Amniotic stem cell (primary cell): ENCODE data around the gene CACNA2D3.

Experiments used
- DNase-seq: peaks from one replicate; lab custom pipeline; 2025; lab: John Stamatoyannopoulos, UW

Gene CACNA2D3

DNA sequence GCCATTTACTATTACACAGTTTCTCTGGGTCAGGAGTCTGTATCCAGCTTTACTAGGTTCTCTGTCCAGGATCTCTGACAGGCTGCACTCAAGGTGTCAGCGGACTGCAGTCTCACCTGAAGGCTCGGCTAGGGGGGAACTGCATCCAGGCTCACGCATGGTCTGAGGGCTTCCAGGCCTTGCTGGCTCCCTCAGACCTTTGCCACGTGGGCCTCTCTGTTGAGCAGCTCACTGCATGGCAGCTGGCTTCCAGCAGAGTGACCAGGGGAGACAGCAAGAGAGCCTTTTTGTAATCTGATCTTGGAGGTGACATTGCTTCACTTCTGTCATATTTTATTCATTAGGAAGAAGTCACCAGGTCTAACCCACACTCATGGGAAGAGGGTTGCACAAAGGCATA lies 152.3 kb downstream of the CACNA2D3 start:
- no peak for DNase-seq

DNA sequence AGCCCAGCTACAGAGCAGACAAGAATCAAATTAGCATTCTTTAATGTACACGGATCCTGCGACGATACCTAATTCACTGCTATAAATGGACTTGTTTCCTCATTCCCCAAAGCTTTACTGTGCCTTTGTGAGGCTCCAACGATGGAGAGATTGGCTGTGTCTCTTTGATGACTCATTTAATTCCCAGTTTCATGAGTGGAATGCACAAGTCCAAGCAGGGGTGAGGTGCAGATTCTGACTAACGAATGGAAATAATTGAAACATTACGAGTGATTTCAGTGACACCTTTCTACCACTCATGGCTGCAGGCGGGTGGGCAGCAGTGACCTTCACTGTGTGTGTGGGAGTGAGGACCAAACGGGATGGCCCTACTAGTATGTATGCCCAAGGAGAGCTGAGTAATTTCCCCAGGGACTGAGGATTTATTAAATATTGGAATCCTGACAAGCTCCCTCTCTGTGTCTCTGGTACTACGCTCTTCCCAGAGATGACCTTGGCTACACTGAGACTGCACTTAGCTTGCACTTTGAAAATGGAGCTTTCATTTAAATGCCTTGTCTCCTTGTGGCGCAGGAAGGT lies 156.7 kb downstream of the CACNA2D3 start:
- no peak for DNase-seq

DNA sequence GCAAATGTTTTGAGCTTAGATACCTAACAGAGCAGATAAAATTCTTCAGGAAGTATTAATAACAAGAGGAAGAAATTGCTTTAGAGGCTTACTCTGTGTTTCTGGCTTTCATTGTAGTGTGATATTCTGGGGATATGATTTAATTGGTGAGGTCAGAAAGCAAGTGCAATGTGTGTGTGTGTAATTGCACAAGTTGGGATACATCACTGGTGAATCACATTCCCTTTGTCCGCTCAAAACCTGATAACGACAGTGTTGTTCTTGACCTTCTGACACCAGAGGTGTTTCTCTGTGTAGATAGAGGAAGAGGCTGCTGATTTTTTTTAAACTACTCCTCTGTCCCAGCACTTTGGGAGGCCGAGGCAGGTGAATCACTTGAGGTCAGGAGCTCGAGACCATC lies 161.1 kb downstream of the CACNA2D3 start:
- DNase-seq = no peak

DNA sequence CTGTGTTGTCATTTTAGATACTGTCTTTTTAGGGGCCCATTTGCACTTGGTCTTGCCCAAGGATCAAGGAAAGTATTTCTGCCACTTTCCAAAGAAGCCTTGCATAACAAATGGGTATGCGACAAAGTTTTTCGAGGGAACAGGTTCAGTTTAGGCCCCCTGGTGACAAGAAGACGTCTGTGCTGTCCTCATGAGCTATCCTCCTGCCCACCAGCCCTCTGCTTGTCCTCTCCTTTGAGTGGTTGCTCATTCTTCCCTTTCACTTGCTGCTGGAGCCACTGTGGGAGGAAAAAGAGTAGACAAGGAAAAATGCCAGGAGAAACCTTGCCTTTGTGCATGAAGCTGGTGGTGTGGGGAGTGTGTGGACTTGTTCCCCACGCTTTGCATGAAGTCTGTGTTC lies 171.9 kb downstream of the CACNA2D3 start:
- no peak for DNase-seq

DNA sequence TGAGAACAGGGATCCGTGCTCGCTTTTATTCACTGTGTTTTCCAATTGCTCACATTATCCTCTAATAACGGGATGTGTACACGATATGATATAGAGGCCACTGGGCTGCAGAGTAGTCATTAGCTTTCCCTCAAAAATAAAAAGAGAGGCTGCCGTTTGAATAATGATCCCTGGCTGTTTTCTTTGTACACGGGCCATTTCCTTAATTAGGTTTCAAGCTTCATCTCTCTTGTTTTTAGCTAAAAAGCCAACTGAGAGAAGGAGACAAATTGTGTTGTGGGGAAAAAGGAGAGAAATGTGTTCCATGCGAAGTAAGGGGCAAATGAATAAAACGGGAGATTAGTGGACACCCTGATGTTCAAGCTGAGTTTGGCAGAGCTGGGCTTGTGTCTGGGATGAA lies 174.2 kb downstream of the CACNA2D3 start:
- DNase-seq = no peak

DNA sequence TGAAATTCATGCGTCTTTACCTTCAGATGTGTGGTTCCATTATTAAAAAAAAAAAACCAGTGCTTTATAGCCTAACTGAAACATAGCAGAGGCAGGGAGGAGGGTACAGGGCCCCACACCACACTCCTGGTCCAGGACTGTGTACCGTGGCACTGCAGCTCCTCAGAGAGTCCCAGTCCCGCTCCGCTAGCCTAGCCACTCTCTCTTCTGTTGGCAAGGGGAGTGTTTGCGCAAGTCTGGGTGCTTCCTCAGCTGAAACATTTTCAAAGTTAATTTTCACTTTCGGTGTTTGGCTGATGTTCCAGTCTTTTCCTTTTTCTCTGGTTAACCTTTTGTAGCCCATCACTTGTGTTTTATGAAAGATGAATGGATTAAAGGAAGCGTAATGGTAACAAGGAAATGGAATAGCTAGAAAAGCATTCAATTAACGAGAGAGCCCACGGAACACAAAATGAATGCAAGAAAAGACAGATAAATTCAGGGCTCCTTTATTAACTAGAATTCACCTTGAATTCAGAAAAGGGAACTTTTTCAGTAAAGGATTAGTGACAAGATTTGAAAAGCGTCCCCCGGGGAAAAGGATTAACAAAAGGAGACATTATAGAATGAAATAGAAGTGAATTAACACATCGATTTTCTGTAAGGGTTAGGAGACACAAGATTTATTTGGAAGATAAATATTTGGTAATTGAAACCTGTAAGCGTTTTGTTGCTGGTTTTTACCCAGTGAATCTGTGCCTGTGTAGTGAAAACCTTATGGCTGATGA lies 177.0 kb downstream of the CACNA2D3 start:
- no peak for DNase-seq

DNA sequence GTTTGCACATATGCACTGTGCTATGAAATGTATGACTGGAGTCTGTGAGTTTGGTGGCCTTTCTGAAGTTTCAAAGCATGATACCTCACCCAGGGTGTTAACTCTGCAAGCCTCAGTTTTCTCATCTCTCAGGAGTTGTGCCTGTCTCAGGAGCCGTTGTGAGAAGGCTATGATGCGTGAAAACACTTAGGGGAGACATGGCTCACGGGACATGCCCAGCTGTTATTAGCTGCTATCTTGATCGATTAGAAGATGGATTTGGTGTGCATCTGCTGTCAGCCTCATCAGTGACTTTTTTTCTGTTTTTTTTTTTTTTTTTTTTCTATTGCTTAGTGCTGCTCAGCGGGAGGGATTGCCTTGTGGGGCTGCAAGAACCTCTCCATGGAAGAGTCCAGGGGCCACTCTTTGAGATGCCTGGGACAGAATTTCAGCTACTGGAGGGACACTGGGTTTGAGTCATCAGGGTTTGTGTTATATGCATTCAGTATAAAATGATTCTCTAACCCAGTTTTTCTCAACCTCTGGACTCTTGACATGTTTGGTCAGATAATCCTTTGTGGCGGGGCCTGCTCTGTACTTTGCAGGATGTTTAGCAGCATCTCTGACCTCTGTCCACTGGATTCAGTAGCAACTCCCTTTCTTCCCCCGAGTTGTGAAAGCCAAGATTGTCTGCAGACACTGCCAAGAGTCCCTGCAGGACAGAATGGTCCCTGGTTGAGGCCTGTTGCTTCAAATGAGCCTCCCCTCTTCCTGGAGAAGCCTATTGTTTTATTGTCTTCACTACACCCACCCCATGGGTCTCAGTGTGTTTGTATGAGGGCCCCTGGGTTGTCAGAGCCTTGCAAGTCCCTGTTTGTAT lies 181.4 kb downstream of the CACNA2D3 start:
- no peak for DNase-seq

DNA sequence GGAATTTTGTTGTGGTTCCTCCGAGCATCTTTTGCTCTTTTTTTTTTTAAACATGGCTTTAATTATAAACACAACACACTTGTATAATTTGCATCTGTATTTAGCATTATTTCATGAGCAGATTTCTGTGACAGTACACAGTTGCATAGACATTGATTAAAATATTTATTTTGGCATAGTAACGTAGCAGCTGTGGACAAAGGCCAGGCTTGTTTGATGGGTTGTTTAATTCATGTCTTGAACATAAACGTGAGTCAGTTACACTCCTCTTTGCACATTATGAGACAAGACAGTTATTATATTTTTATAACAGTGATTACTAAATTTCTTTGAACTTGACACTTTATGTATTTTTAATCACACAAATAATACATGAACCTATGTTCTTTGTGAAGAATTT lies 182.5 kb downstream of the CACNA2D3 start:
- no peak for DNase-seq

DNA sequence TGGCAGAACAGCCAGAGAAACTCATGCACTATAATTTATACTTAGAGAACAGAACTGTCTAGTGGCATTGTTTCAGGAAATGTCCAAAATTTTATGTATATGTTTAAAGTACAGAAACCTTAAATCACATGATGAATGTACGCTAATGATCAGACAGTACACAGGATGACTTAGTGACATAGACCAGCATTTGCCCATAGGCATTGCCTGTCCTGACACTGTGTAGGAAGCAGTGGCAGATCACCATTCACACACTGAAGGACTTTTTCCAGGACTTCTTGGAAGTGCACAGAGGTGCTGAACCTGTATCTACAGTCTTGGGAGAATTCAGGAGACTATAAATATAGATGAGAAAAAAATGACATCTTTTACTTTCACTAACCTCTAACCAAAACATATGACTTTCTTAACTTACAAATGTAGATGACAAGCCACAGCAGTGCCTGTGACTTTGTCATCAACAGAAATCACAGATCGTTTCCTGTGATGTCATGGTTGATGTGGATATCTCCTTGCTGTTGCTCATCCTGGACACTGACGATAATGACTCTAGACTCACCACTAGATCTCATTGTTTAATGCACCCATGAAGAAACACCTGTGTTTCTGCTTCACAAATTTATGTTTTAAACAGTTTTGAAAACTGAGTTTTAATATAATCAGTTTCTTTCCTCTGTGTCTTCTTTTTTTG lies 183.2 kb downstream of the CACNA2D3 start:
- no peak for DNase-seq

DNA sequence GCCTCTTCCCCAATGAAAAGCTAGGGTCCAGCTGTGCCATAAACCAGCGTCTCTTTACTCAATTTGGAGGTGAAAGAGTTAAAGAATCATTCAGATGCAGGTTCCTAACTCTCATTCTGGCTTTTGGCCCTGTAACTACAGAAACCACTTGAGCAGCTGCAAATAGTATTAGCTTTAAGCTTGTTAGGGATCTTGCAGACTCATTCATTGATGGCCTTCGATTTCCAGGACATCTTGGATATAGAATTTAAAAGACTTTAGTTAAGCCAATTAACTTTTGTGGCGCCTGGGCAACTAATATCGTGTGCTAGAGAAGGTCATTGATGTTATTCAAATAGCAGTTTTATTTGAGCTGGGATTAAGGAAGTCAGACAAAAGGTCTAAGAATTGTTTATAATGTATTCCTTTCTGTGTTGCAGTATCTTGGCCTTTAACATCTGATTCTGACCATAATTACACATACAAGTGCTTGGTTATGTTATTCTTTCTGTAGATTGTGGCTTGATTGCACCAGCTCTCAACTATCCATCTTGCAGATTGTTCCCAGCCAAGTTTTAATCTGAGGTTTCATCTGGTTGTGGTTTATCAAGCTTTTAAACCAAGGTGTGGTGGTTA lies 185.3 kb downstream of the CACNA2D3 start:
- no peak for DNase-seq

DNA sequence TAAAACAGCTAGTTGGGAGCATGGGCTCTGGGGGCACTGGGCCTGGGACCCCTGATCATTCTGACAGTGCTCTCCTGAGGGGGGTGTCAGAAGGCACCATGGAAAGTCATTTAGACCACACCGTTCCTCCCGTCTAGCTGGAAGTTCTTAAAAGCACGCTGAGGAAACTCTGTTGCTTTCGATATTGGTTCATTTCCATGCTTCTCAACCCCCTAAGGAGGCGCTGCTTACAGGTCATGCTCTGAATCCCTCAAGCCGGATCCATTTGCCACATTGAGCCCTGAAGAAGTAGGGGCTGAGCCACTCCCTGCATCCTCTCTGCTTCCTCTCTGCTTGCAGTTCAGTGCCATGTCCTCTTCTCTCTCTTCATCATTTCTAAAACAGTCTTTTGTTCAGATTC lies 187.2 kb downstream of the CACNA2D3 start:
- DNase-seq = no peak

DNA sequence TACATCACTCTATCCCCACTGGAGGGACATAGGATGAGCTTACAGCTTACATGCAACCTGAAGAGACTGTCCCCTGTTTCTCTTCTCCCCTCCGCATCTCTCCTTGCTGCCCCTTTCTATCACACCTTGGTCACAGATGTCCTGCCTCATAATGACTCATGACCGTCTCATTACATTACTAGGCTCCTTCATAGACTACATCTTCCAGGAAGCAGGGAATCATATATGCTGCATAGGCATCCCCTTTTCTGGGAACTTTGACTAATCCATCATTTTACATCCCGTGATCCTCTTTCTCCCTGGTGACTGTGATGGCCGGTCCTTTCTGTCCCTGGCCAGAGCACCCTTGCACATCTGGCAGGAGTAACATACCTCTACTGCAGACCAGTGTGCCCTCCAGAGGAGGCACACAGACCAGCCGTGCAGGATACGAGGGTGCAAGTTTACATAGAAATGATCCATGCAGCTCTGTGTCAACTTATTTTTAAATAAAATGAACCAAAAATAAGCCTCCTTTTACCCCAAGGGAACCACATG lies 188.9 kb downstream of the CACNA2D3 start:
- DNase-seq = no peak

DNA sequence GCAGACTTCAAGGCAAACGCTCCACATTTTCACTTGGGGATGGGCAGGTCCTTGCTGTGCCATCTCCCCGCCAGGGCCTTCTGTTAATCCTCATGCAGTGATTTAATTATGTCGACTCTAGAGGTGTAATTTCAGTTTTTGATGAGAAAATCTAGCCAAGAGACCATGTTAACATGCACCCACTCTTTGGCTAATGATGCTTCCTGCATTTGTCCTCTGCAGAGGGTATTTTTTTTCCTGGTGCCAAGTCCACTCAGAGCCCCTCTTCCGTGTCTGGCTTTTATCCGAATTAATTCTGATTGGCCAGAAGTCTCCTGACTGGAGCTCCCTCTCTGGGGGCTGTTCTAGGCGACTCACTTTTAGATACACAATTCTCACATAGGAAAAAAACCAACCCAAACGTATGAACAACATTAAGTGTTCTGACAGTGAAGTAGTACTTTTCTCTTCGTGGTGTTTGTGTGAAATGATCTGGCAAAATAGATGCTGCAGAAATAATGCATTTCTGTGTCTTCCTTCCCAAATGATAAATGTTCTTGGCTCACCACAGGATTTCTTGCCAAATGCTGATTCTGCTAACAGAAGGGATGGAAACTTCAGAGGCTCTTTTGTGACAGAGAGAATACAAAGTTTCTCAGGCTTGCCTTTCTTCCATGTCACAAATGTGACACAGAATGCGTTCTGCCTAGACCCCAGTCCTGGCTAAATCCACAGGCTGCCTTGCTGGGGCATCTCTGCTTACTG lies 190.0 kb downstream of the CACNA2D3 start:
- DNase-seq = no peak

DNA sequence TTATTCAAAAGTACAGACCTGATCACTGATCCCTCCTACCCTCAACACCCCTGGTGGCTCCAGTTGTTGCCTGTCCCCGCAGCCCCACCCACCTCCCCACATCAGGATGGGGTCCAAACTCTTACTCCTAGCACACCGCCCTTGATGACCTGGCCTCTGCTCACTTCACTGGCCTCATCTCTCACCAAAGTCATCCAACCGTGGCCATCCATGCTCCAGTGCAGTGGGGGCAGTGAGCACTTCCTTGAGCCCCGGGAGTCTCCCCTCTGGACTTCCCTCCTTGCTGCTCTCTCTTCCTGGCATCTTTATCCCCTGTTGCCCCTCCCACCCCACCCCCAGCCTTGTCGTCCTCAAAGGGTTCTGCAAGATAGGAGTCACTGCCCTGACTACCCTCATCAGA lies 191.1 kb downstream of the CACNA2D3 start:
- DNase-seq = no peak

DNA sequence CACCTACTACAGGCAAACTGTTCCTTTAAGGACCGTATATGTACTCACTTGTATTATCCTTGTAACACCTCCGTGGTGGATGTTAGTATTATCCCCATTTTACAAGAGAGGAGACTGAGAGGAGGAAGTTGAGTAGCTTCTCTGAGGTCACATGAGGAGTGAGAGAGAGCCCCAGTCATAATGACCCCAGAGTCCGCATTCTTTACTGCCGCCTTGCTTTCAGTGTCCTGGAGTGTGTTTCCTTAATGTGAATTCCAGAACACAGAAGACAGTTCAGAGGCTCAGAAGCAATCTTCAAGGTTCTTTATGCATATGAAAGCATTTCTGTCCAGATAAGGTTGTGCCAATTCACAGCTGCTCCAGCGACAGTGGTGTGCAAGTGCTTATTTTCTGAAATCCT lies 199.2 kb downstream of the CACNA2D3 start:
- DNase-seq = no peak

DNA sequence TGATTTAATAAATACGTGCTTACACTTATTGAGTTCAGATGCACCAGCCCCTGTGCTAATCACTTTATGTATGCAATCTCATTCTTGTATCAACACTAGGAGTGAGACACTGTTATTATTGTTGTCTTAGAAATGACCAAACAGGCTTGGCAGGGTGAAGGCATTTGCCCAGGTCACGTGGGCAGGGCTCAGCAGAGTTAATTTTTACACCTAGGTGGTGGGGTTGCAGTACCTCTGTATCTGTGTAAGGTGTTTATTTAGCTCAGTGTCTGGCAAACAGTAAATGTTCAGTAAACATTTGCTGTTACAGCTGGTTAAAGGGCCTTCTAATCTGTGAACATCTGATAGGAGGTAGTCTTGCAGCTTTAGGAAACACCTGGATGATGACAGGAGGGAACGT lies 200.0 kb downstream of the CACNA2D3 start:
- DNase-seq = no peak

DNA sequence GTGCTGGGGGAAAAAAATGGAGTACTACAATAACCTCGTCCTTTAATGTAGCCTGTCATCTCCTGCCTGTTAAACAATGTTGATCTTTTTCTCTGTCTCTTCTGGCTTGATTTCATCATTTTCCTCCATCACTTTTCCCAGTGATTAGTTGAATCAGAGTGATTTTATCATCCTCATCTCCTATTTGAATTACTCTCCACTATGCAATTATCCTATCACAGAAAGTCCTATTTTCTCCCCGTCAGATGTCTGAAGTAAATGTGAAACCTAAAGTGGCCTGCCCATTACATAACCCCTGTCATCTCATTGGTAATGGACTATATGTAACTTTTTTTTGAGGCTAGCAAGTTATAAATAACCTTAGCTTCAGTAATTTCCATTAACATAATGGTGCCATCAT lies 201.8 kb downstream of the CACNA2D3 start:
- no peak for DNase-seq

DNA sequence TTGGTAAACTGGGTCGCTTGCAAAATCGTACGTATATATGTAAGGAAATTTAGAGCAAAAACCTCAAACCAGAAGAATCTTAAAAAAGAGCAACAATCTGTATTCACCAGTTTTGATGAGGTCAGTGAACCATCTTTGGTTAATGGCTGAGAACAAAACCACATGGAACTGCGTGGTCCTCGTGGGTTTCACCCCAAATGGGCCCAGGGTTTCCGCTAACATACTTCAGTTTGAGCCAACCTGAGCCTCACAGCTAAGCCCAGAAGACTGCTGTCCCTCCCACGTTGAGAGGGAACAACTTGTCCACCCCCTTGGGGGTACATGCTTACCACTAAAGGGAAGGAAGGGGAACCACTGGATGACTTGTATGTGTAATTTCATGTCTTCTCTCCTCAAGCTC lies 204.6 kb downstream of the CACNA2D3 start:
- DNase-seq = no peak

DNA sequence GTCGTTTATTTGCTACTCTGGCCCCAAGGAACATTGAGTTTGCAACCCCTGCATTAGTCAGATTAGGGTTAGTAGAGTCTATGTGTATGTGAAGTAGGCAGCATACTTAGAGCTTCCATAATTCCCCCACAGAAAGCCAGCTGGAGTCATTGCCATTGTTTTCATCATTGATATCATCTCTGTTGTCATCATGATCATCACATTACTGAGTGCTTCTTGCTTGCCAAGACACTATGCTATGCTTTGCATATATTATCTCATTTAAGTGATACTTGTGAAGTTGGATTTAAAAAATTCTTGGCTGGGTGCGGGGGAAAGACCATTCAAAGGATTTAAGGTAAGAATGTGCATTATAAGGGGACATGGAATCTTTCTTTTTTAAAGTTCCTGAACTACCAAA lies 209.0 kb downstream of the CACNA2D3 start:
- no peak for DNase-seq

DNA sequence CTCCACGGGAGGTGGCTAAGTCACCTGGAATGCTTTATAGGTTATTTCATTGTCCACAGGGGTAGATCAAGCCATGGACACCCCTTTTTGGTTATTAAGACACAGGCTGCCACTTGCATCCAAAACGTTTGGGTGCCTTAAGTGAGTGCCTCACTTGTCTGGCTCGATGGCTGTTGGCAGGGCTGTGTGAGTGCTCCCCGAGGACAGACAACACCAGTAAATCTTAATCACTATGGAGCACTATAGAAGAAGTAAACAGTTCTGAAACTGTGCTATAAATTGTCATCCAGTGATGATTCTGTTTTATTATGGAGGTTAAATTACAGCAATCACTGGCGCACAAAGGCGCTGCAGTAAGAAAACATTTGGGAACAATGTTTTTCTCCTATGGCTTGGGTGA lies 215.5 kb downstream of the CACNA2D3 start:
- no peak for DNase-seq

DNA sequence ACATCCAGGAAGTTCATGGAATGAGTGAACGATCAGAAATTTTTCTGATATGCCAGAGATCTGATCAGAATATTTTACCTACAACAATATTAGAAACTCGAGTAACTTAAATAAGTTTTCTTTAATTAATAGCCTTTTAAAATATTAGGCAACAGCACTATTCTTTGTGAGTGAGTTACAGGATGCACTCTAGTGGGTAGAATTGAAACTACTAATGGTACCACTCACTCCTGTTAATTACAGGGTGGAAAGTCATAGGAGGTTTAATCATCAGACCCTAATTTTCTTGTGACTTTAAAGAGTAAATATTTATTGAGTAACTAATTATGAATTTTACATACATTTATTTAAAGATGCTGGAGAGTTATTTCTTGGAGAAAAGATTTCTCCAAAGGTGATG lies 217.3 kb downstream of the CACNA2D3 start:
- no peak for DNase-seq
